Gastrocnemius medialis (tissue), 4 donors: ENCODE results near the gene ANKRD9. TPM values are rescaled to one million over a fixed set of nuclear protein-coding genes. Genes with fewer than 3 reads are reported as not detected.

Experiments
- ATAC-seq, 2 donors: fragments of 150-250 bp; one replicate each; pipeline ENCODE4 v1.9.1; 2016
- DNase-seq, 2 donors: peaks; one replicate each; pipeline ENCODE4 v3.0.0-alpha.2; 2019
- H3K27ac ChIP-seq, 4 donors: fragments of 200-600 bp; sonication (generic); 1 replicate in 1 of 4; 2 replicates in 3 of 4; pipeline ENCODE4 v1.5.1; 2016 to 2018; ENCODE audit warnings: mild to moderate bottlenecking in 2 of 4, moderate library complexity in 1 of 4
- H3K27me3 ChIP-seq, 3 donors: fragments of 200-600 bp; sonication (generic) in 2 of 3; 1 replicate in 1 of 3; 2 replicates in 2 of 3; pipeline versions ENCODE4 v1.5.1 to v1.6.0; 2016 to 2019; ENCODE audit warnings: mild to moderate bottlenecking in 1 of 3, moderate library complexity in 1 of 3
- H3K36me3 ChIP-seq, 2 donors: fragments of 200-600 bp; sonication (generic) in 1 of 2; one replicate each; pipeline ENCODE4 v1.5.1; 2017 to 2018
- H3K4me1 ChIP-seq, 2 donors: fragments of 200-600 bp; sonication (generic) in 1 of 2; one replicate each; pipeline ENCODE4 v1.5.1; 2016 to 2017; ENCODE audit warnings: mild to moderate bottlenecking in 2 of 2
- H3K4me3 ChIP-seq, 4 donors: fragments of 200-600 bp; sonication (generic) in 3 of 4; 1 replicate in 1 of 4; 2 replicates in 3 of 4; pipeline ENCODE4 v1.5.1; 2016 to 2019; ENCODE audit warnings: mild to moderate bottlenecking in 2 of 4
- H3K9me3 ChIP-seq, 3 donors: fragments of 200-600 bp; sonication (generic) in 2 of 3; 1 replicate in 1 of 3; 2 replicates in 2 of 3; pipeline ENCODE4 v1.5.1; 2016 to 2019
- POLR2A ChIP-seq, 2 donors: fragments of 450-650 bp; IDR thresholded peaks; one replicate each; pipeline ENCODE4 v1.6.1; 2017; ENCODE audit warnings: antibody characterized with exemption in 2 of 2, mild to moderate bottlenecking in 2 of 2, moderate library complexity in 2 of 2
- in situ Hi-C, 4 donors: fragments of 200-750 bp; cut with MboI; loops; one replicate each; pipeline versions ENCODE4 v1.15.0 to v1.8.0; 2017; ENCODE audit warnings: low sequenced_read_pairs in 4 of 4
- intact Hi-C: fragments of 100-400 bp; cut with DNase I; formaldehyde crosslinking; loops from one replicate; pipeline ENCODE4 v1.15.1; 2023; ENCODE audit warnings: low total_unique reads
- total RNA-seq, 4 donors: library from RNA; depleted of rRNA; stranded (reverse); fragments of >200 nt; gene quantifications; one replicate each; pipeline versions ENCODE4 v1.1.0 to v1.2.3, GENCODE V29; 2016
- TF ChIP-seq, protein P1 (sequence below), 5 experiments: fragments of 450-650 bp in 3 of 5; fragments of 200-600 bp in 2 of 5; sonication (generic) in 2 of 5; IDR thresholded peaks in 4 of 5; conservative IDR thresholded peaks in 1 of 5; 1 replicate in 4 of 5; 2 replicates in 1 of 5; pipeline ENCODE4 v1.5.1; 2016 to 2019; ENCODE audit warnings: antibody characterized with exemption in 5 of 5, mild to moderate bottlenecking in 3 of 5, moderate library complexity in 3 of 5

The ANKRD9 gene
- total RNA-seq, 4 donors from 2014 or later, result 155 to 450 (median 216) TPM

DNA sequence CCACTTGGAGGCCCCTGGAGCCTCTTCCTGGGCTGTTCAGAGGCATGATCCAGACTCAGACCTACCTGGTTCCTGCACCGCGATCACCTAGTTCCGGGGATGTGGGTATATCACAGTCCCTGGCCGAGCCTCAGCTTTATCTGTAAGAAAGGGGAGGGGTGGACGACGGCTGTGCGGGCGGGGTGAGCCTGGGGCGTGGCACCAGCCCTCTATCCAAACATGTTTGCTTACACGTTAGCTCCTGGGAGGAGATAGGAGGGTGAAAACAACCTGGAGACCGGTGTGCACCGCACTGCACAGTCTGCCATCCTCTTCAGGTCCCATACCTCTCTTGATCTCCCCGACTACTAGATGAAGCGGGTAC, 1.2 kb downstream of the ANKRD9 start:
- Histone ChIP-seq H3K27ac (peak overlapping the region; percentile 95 to 99 (median 96)), H3K9me3 (no peaks in the 10 kb centered on the region), H3K4me1 (peaks cover 24 to 49% of the 10 kb centered on the region in 2 donors), H3K36me3 (no peaks in the 10 kb centered on the region), H3K27me3 (no peaks in the 10 kb centered on the region), H3K4me3 (peak overlapping the region; percentile 63 to 72 (median 68))
- in situ Hi-C loops (loop anchor here in 1 of 4 donors (25.0 kb wide), 1 partner anchor 196 kb away; the partner anchor contains the start of genes MOK and ZNF839), intact Hi-C loops (loop anchor here (2.0 kb wide), 1 partner anchor 46 kb away; no protein-coding TSS in a partner anchor)
- ATAC-seq (peak; percentile 21 to 32), DNase-seq (peak; percentile 58 to 80)
- peak in 1 of 2 donors; percentile 51 for TF ChIP-seq POLR2A (IDR thresholded peaks at IDR 0.05)
- TF ChIP-seq, protein P1, sequence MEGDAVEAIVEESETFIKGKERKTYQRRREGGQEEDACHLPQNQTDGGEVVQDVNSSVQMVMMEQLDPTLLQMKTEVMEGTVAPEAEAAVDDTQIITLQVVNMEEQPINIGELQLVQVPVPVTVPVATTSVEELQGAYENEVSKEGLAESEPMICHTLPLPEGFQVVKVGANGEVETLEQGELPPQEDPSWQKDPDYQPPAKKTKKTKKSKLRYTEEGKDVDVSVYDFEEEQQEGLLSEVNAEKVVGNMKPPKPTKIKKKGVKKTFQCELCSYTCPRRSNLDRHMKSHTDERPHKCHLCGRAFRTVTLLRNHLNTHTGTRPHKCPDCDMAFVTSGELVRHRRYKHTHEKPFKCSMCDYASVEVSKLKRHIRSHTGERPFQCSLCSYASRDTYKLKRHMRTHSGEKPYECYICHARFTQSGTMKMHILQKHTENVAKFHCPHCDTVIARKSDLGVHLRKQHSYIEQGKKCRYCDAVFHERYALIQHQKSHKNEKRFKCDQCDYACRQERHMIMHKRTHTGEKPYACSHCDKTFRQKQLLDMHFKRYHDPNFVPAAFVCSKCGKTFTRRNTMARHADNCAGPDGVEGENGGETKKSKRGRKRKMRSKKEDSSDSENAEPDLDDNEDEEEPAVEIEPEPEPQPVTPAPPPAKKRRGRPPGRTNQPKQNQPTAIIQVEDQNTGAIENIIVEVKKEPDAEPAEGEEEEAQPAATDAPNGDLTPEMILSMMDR (IDR thresholded peaks at IDR 0.05 in 4 of 5, conservative IDR thresholded peaks at IDR 0.05 in 1 of 5), result no peak

DNA sequence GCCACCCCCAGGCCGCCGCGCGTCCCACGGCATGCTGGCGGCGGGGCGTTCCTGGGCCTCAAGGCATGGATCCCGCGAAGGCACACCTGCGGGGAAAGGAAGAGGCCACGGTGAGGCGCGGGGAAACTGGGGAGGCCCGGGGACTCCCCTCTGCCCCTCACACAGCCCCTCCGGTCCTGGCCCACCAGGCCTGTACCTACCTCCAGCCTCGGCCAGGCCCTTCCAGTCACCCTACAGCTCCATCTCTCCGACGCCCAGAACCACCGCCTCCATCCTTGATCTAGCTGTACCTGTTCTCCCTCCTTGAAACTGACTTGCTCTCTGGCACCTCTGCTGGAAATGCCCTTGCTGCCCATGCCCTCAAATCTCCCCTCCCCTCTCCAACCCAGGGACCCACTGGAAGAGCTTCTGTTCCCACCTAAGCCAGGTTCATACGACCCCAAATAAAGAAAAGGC, 1.7 kb downstream of the ANKRD9 start:
- DNase-seq (peak in 1 of 2 donors; percentile 40), ATAC-seq (no peak)
- H3K9me3 ChIP-seq, result no peaks in the 10 kb centered on the region
- H3K27me3 ChIP-seq, result no peaks in the 10 kb centered on the region
- peak overlapping the region in 3 of 4 donors; percentile 63 to 71 (median 65) for H3K4me3 ChIP-seq
- no peak for TF ChIP-seq POLR2A (IDR thresholded peaks at IDR 0.05)
- TF ChIP-seq, protein P1 (IDR thresholded peaks at IDR 0.05 in 4 of 5, conservative IDR thresholded peaks at IDR 0.05 in 1 of 5), result peak in 1 of 5 experiments; percentile 18
- in situ Hi-C loops (loop anchor here in 1 of 4 donors (25.0 kb wide), 1 partner anchor 196 kb away; the partner anchor contains the start of genes MOK and ZNF839), intact Hi-C loops (loop anchor here (2.0 kb wide), 1 partner anchor 45 kb away; no protein-coding TSS in a partner anchor)
- no peaks in the 10 kb centered on the region for H3K36me3 ChIP-seq
- H3K27ac ChIP-seq, result peak overlapping the region; percentile 95 to 99 (median 96)
- peaks cover 24 to 52% of the 10 kb centered on the region in 2 donors for H3K4me1 ChIP-seq

DNA sequence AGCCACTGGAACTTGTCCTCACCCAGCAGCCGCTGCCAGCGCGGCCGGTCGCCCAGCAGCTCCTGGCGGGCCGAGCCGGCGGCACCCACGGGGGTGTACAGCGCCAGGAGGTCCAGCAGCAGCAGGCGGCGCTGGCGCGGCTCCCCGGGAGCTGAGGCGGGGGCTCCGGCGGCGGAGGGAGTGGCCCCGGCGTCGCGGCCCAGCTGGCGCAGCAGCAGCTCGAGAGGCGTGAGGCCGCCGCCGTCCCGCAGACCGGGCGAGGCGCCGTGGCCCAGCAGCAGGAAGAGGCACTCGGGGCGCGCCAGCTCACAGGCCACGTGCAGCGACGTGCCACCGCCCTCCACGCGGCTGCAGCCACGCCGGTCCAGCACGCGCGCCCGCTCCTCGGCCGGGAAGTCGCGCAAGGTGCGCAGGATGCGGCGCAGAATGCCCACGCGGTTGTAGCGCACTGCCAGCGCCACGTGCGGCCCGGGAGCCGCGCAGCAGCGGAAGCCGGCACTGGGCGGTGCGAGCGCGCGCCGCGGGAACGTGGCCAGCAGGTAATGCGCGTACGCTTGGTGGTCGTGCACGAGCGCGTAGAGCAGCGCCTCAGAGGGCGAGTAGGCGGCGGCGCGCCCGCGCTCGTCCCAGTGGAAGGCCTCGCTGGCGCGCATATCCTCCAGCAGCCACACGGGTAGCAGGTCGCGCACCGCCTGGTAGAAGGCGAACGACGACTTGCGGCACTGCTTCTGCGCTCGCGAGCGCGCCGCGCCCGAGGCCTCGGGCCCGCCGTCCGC, 2.3 kb downstream of the ANKRD9 start:
- H3K27ac ChIP-seq, result peak overlapping the region; percentile 95 to 99 (median 96)
- peak overlapping the region in 1 of 4 donors; percentile 30 for H3K4me3 ChIP-seq
- TF ChIP-seq, protein P1 (IDR thresholded peaks at IDR 0.05 in 4 of 5, conservative IDR thresholded peaks at IDR 0.05 in 1 of 5), result peak in 1 of 5 experiments; percentile 19
- no peak for TF ChIP-seq POLR2A (IDR thresholded peaks at IDR 0.05)
- intact Hi-C loops, result no loop called here
- H3K4me1 ChIP-seq, result peaks cover 24 to 52% of the 10 kb centered on the region in 2 donors
- ATAC-seq (no peak), DNase-seq (no peak)
- H3K36me3 ChIP-seq, result no peaks in the 10 kb centered on the region
- no peaks in the 10 kb centered on the region for H3K9me3 ChIP-seq
- H3K27me3 ChIP-seq, result no peaks in the 10 kb centered on the region
- in situ Hi-C loops, result loop anchor here in 1 of 4 donors (25.0 kb wide), 1 partner anchor 195 kb away; the partner anchor contains the start of genes MOK and ZNF839

DNA sequence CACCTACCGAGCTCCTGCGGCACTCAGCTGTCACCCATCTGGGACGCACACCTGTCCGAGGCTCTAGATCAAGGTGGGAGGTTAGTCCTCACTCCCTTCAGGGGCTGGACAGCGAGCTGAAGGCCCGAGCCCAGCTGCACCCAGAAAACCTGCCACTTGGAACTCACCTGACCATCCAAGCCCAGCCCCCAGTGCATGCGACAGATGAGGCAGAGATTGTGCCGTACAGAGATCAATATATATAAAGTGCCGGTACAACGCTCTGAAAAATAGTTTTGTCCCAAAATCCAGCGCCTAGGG, 3.0 kb downstream of the ANKRD9 start:
- intact Hi-C loops, result no loop called here
- TF ChIP-seq, protein P1 (IDR thresholded peaks at IDR 0.05 in 4 of 5, conservative IDR thresholded peaks at IDR 0.05 in 1 of 5), result no peak
- TF ChIP-seq POLR2A (IDR thresholded peaks at IDR 0.05), result no peak
- peak overlapping the region; percentile 95 to 99 (median 96) for H3K27ac ChIP-seq

More for the DNA sequence above, 3.0 kb downstream of the ANKRD9 start:
- no peaks in the 10 kb centered on the region for H3K27me3 ChIP-seq
- no peak for ATAC-seq
- H3K9me3 ChIP-seq, result no peaks in the 10 kb centered on the region
- H3K4me1 ChIP-seq, result peaks cover 30 to 58% of the 10 kb centered on the region in 2 donors
- H3K36me3 ChIP-seq, result no peaks in the 10 kb centered on the region
- in situ Hi-C loops, result loop anchor here in 1 of 4 donors (25.0 kb wide), 1 partner anchor 194 kb away; the partner anchor contains the start of genes MOK and ZNF839
- H3K4me3 ChIP-seq, result peak overlapping the region in 2 of 4 donors; percentile 30 to 37
- DNase-seq, result no peak
